ENCODE data around the gene SULT1A2.

DNA sequence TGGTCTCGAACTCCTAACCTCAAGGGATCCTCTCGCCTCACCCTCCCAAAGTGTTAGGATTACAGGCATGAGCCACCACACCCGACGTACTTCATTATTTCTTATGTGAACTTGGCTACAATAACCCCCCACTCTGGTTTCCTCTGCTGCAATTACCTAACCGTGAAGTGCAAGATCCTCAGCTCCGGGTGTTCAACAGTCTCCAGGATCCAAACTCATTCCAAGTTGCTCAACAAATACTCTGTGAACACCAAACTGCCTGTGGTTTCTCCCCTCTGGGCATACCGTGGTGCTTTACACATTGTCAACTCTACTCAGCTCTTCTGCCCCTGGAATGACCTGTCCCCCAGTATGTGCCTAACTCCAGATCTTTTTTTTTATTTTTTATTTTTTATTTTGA lies 19.8 kb upstream of the SULT1A2 start:
- TF ChIP-seq, protein P1, sequence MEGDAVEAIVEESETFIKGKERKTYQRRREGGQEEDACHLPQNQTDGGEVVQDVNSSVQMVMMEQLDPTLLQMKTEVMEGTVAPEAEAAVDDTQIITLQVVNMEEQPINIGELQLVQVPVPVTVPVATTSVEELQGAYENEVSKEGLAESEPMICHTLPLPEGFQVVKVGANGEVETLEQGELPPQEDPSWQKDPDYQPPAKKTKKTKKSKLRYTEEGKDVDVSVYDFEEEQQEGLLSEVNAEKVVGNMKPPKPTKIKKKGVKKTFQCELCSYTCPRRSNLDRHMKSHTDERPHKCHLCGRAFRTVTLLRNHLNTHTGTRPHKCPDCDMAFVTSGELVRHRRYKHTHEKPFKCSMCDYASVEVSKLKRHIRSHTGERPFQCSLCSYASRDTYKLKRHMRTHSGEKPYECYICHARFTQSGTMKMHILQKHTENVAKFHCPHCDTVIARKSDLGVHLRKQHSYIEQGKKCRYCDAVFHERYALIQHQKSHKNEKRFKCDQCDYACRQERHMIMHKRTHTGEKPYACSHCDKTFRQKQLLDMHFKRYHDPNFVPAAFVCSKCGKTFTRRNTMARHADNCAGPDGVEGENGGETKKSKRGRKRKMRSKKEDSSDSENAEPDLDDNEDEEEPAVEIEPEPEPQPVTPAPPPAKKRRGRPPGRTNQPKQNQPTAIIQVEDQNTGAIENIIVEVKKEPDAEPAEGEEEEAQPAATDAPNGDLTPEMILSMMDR (conservative IDR thresholded peaks at IDR 0.05): no peak
- TF ChIP-seq EZH2 (IDR thresholded peaks at IDR 0.05; ENCODE audit: low read depth): no peak

Measured in PC-9 (cell line).